ENCODE results near the gene TRAK2. TPM values are rescaled to one million over a fixed set of nuclear protein-coding genes. Genes with fewer than 3 reads are reported as not detected.

Gene TRAK2
- total RNA-seq, 1 experiment from 2014 or later, result 12.8 TPM

DNA sequence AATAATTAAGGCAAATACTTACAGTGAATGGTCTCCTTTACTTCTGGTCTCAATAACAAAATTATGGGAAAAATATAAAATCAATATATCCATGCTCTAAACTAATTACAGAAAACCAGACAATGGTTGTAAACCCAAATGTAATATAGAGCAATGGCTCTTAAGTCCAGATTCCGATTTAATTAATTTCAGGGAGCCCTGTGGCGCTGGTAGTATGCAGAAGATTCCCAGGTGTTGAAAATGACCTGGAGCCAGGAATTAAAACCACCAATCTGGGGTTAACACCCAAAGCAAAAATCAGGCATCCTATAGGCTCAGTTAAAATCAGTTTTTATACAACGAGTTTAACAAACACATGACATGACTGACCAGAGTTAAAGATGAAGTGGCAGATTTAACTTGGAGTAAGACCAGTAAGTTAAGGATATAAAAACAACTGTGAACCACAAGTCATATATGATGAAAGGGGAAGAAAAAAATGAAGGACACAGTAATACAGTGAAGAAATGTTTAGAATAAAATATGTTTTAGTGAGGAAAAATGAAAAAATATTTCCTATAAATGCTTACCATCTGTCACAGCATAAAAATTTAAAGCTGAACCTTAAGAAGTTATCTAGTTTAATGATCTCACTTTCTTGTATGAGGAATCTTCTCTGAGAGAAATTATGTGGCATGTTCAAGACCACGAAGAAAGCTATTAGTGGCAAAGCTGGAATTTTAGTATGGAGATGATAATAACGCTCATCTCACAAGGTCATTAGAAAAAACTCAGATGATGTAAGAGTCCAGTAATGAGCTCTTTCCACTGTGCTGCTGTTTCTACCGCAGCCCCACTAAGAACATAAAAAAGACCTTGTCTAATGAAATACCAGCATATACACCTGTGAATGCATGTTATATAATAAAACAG lies 48.4 kb downstream of the TRAK2 start:
- H3K36me3 Mint-ChIP-seq, result peaks cover 2% of the 10 kb centered on the region; the same call in 1 of the 2 replicates

DNA sequence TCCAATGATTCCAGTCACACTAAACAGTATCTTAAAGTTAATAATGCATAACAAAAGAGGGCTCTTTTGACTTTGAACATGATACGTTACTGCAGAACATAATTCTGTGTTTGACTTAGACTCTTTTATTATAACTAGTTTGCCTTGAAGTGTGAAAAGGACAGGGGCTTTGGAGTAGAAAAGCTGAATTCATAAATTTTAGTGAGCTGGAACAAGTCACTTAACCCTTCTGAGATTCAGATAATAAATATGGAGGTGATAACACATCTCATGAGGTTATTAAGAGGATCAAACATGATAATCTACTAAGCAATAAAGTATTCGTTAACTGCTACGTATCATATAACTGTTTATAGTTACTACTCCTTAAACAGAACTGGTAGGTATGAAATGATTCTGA lies 49.4 kb downstream of the TRAK2 start:
- TF ChIP-seq NFATC4 (CRISPR knock-in tag; IDR thresholded peaks at IDR 0.05), result no peak
- ChIA-PET CTCF (no interaction called here), POLR2A (interaction anchor here (0.6 kb wide), 1 partner anchor 47 kb away, joined by 3 read pairs; no protein-coding TSS in a partner anchor)
- ATAC-seq (no peak), DNase-seq (ENCODE audit: low spot score) (no peak)
- Mint-ChIP-seq H3K36me3 (peaks cover 6% of the 10 kb centered on the region; the same call in 1 of the 2 replicates), H3K27ac (no peak overlapping the region), H3K27me3 (ENCODE audit: low read depth) (no peaks in the 10 kb centered on the region), H3K9me3 (no peaks in the 10 kb centered on the region), H3K4me3 (no peak overlapping the region), H3K4me1 (no peaks in the 10 kb centered on the region)

More for the DNA sequence above, 48.4 kb downstream of the TRAK2 start:
- Mint-ChIP-seq H3K4me1 (no peaks in the 10 kb centered on the region), H3K4me3 (no peak overlapping the region), H3K27me3 (ENCODE audit: low read depth) (no peaks in the 10 kb centered on the region), H3K27ac (peak overlapping the region; percentile 43; the same call in 1 of the 2 replicates), H3K9me3 (no peaks in the 10 kb centered on the region)
- TF ChIP-seq NR2C2 (CRISPR knock-in tag; IDR thresholded peaks at IDR 0.05) (no peak), ELF4 (CRISPR knock-in tag; IDR thresholded peaks at IDR 0.05; ENCODE audit: low read depth) (no peak)
- TF ChIP-seq, protein P1, sequence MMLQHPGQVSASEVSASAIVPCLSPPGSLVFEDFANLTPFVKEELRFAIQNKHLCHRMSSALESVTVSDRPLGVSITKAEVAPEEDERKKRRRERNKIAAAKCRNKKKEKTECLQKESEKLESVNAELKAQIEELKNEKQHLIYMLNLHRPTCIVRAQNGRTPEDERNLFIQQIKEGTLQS (CRISPR knock-in tag; conservative IDR thresholded peaks at IDR 0.05), result no peak
- DNase-seq (ENCODE audit: low spot score) (no peak), ATAC-seq (no peak)
- ChIA-PET POLR2A (no interaction called here), CTCF (no interaction called here)

DNA sequence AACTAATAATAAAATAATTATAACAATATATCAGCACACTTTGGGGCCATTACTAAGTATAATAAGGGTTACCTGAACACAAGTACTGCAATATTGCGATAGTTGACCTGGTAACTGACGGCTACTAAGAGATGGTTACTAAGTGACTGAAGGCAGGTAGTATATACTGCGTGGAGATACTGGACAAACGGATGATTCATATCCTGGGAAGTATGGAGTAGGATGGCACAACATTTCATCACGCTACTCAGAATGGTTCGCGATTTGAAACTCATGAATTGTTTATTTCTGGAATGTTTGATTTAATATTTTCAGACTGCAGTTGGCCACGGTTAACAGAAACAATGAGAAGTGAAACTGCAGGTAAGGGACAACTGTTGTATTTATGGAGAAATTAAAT lies 54.7 kb downstream of the TRAK2 start:
- ChIA-PET POLR2A (interaction anchor here (0.6 kb wide), 1 partner anchor 321 kb away, joined by 4 read pairs; no protein-coding TSS in a partner anchor), CTCF (no interaction called here)
- H3K9me3 Mint-ChIP-seq, result no peaks in the 10 kb centered on the region
- ATAC-seq (no peak), DNase-seq (ENCODE audit: low spot score) (no peak)
- H3K4me3 Mint-ChIP-seq, result no peak overlapping the region
- no peak overlapping the region for H3K27ac Mint-ChIP-seq
- H3K27me3 Mint-ChIP-seq (ENCODE audit: low read depth), result no peaks in the 10 kb centered on the region
- H3K4me1 Mint-ChIP-seq, result no peaks in the 10 kb centered on the region
- H3K36me3 Mint-ChIP-seq, result peaks cover 15% of the 10 kb centered on the region
- TF ChIP-seq, protein P2, sequence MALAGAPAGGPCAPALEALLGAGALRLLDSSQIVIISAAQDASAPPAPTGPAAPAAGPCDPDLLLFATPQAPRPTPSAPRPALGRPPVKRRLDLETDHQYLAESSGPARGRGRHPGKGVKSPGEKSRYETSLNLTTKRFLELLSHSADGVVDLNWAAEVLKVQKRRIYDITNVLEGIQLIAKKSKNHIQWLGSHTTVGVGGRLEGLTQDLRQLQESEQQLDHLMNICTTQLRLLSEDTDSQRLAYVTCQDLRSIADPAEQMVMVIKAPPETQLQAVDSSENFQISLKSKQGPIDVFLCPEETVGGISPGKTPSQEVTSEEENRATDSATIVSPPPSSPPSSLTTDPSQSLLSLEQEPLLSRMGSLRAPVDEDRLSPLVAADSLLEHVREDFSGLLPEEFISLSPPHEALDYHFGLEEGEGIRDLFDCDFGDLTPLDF (CRISPR knock-in tag; IDR thresholded peaks at IDR 0.05), result no peak
- TF ChIP-seq TCF7 (CRISPR knock-in tag; IDR thresholded peaks at IDR 0.05; ENCODE audit: low read depth), result no peak
- TF ChIP-seq, protein P3, sequence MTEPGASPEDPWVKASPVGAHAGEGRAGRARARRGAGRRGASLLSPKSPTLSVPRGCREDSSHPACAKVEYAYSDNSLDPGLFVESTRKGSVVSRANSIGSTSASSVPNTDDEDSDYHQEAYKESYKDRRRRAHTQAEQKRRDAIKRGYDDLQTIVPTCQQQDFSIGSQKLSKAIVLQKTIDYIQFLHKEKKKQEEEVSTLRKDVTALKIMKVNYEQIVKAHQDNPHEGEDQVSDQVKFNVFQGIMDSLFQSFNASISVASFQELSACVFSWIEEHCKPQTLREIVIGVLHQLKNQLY (CRISPR knock-in tag; IDR thresholded peaks at IDR 0.05), result no peak
- no peak for TF ChIP-seq TP53 (CRISPR knock-in tag; IDR thresholded peaks at IDR 0.05)
- no peak for TF ChIP-seq FOXK1 (CRISPR knock-in tag; IDR thresholded peaks at IDR 0.05)
- TF ChIP-seq, protein P4, sequence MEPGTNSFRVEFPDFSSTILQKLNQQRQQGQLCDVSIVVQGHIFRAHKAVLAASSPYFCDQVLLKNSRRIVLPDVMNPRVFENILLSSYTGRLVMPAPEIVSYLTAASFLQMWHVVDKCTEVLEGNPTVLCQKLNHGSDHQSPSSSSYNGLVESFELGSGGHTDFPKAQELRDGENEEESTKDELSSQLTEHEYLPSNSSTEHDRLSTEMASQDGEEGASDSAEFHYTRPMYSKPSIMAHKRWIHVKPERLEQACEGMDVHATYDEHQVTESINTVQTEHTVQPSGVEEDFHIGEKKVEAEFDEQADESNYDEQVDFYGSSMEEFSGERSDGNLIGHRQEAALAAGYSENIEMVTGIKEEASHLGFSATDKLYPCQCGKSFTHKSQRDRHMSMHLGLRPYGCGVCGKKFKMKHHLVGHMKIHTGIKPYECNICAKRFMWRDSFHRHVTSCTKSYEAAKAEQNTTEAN (CRISPR knock-in tag; IDR thresholded peaks at IDR 0.05), result no peak
- TF ChIP-seq TEAD1 (CRISPR knock-in tag; IDR thresholded peaks at IDR 0.05), result no peak
- TF ChIP-seq, protein P5, sequence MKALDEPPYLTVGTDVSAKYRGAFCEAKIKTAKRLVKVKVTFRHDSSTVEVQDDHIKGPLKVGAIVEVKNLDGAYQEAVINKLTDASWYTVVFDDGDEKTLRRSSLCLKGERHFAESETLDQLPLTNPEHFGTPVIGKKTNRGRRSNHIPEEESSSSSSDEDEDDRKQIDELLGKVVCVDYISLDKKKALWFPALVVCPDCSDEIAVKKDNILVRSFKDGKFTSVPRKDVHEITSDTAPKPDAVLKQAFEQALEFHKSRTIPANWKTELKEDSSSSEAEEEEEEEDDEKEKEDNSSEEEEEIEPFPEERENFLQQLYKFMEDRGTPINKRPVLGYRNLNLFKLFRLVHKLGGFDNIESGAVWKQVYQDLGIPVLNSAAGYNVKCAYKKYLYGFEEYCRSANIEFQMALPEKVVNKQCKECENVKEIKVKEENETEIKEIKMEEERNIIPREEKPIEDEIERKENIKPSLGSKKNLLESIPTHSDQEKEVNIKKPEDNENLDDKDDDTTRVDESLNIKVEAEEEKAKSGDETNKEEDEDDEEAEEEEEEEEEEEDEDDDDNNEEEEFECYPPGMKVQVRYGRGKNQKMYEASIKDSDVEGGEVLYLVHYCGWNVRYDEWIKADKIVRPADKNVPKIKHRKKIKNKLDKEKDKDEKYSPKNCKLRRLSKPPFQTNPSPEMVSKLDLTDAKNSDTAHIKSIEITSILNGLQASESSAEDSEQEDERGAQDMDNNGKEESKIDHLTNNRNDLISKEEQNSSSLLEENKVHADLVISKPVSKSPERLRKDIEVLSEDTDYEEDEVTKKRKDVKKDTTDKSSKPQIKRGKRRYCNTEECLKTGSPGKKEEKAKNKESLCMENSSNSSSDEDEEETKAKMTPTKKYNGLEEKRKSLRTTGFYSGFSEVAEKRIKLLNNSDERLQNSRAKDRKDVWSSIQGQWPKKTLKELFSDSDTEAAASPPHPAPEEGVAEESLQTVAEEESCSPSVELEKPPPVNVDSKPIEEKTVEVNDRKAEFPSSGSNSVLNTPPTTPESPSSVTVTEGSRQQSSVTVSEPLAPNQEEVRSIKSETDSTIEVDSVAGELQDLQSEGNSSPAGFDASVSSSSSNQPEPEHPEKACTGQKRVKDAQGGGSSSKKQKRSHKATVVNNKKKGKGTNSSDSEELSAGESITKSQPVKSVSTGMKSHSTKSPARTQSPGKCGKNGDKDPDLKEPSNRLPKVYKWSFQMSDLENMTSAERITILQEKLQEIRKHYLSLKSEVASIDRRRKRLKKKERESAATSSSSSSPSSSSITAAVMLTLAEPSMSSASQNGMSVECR (CRISPR knock-in tag; IDR thresholded peaks at IDR 0.05; ENCODE audit: borderline replicate concordance), result no peak
- no peak for TF ChIP-seq ESRRA (CRISPR knock-in tag; IDR thresholded peaks at IDR 0.05; ENCODE audit: borderline replicate concordance)
- TF ChIP-seq, protein P6, sequence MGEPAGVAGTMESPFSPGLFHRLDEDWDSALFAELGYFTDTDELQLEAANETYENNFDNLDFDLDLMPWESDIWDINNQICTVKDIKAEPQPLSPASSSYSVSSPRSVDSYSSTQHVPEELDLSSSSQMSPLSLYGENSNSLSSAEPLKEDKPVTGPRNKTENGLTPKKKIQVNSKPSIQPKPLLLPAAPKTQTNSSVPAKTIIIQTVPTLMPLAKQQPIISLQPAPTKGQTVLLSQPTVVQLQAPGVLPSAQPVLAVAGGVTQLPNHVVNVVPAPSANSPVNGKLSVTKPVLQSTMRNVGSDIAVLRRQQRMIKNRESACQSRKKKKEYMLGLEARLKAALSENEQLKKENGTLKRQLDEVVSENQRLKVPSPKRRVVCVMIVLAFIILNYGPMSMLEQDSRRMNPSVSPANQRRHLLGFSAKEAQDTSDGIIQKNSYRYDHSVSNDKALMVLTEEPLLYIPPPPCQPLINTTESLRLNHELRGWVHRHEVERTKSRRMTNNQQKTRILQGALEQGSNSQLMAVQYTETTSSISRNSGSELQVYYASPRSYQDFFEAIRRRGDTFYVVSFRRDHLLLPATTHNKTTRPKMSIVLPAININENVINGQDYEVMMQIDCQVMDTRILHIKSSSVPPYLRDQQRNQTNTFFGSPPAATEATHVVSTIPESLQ (CRISPR knock-in tag; IDR thresholded peaks at IDR 0.05), result no peak
- no peak for TF ChIP-seq EMX1 (CRISPR knock-in tag; IDR thresholded peaks at IDR 0.05)
- no peak for TF ChIP-seq MYBL2 (CRISPR knock-in tag; IDR thresholded peaks at IDR 0.05)
- no peak for TF ChIP-seq CREM (CRISPR knock-in tag; IDR thresholded peaks at IDR 0.05)
- no peak for TF ChIP-seq PRRX2 (CRISPR knock-in tag; IDR thresholded peaks at IDR 0.05)

Data from WTC11 (cell line).